Measurements from ENCODE around the gene GSTCD. TPM values are rescaled to one million over a fixed set of nuclear protein-coding genes. Genes with fewer than 3 reads are reported as not detected.
"Not testable (repeated sequence)": the region's sequence is repeated elsewhere in the genome, so short reads cannot be mapped to it uniquely, and the experiment has no call there.

GSTCD gene
- total RNA-seq, 5 donors from 2014 or later (not counting 1 experiment from before 2014, with no cell fraction given) = 5.1 to 7.5 (median 5.2) TPM

GRCh38 chr4:105772065-105772464 is 63.5 kb downstream of the GSTCD start:
- ATAC-seq (replicated peaks in 1 of 4); DNase-seq; H3K4me1 ChIP-seq (ENCODE audit: control insufficient read depth in 1 of 2, extremely low read depth in 1 of 2, insufficient read depth in 2 of 2, low read length in 2 of 2); H3K4me3 Mint-ChIP-seq; H3K27me3 Mint-ChIP-seq; H3K27ac ChIP-seq (ENCODE audit: low read length); H3K36me3 ChIP-seq (ENCODE audit: control insufficient read depth in 2 of 2, extremely low read depth in 1 of 2, insufficient read depth in 1 of 2, low read length in 1 of 2); H3K27ac Mint-ChIP-seq; POLR2A ChIA-PET; H3K9me3 ChIP-seq; CTCF ChIA-PET; H3K4me1 Mint-ChIP-seq; H3K4me3 ChIP-seq (ENCODE audit: control insufficient read depth in 1 of 2, extremely low read depth in 1 of 2, low read length in 1 of 2); H3K27me3 ChIP-seq (replicated peaks in 1 of 2; ENCODE audit: control insufficient read depth in 2 of 2, extremely low read depth in 1 of 2, insufficient read depth in 2 of 2, low read length in 1 of 2): not testable (repeated sequence)
- Mint-ChIP-seq H3K9me3 (peaks cover 9 to 16% (median 14%) of the 10 kb centered on the region in 3 donors), H3K36me3 (peaks cover 37% of the 10 kb centered on the region)

GRCh38 chr4:105775760-105776415 is 67.3 kb downstream of the GSTCD start:
- H3K9me3 ChIP-seq, POLR2A ChIA-PET: not testable (repeated sequence)

GRCh38 chr4:105780176-105780575 is 71.6 kb downstream of the GSTCD start:
- DNase-seq (no peak), ATAC-seq (replicated peaks in 1 of 4) (no peak)
- ChIA-PET POLR2A (no interaction called here), CTCF (no interaction called here)
- no peaks in the 10 kb centered on the region for H3K27me3 ChIP-seq (replicated peaks in 1 of 2; ENCODE audit: control insufficient read depth in 2 of 2, extremely low read depth in 1 of 2, insufficient read depth in 2 of 2, low read length in 1 of 2)
- no peaks in the 10 kb centered on the region for H3K9me3 Mint-ChIP-seq
- H3K4me1 Mint-ChIP-seq = no peaks in the 10 kb centered on the region
- H3K27ac Mint-ChIP-seq = no peak overlapping the region
- no peak overlapping the region for H3K4me3 Mint-ChIP-seq
- 100% methylated on average over 1 of the region's 2 CpGs for WGBS (ENCODE audit: insufficient coverage)
- peaks cover 0 to 4% of the 10 kb centered on the region in 2 donors for H3K36me3 ChIP-seq (ENCODE audit: control insufficient read depth in 2 of 2, extremely low read depth in 1 of 2, insufficient read depth in 1 of 2, low read length in 1 of 2)
- H3K9me3 ChIP-seq = no peaks in the 10 kb centered on the region
- peaks cover 10% of the 10 kb centered on the region for H3K36me3 Mint-ChIP-seq
- no peaks in the 10 kb centered on the region for H3K4me1 ChIP-seq (ENCODE audit: control insufficient read depth in 1 of 2, extremely low read depth in 1 of 2, insufficient read depth in 2 of 2, low read length in 2 of 2)
- H3K4me3 ChIP-seq (ENCODE audit: control insufficient read depth in 1 of 2, extremely low read depth in 1 of 2, low read length in 1 of 2) = no peak overlapping the region
- no peaks in the 10 kb centered on the region for H3K27me3 Mint-ChIP-seq
- H3K27ac ChIP-seq (ENCODE audit: low read length) = no peak overlapping the region

More at GRCh38 chr4:105775760-105776415, 67.3 kb downstream of the GSTCD start:
- H3K27me3 Mint-ChIP-seq; ATAC-seq (replicated peaks in 1 of 4); DNase-seq; H3K4me1 ChIP-seq (ENCODE audit: control insufficient read depth in 1 of 2, extremely low read depth in 1 of 2, insufficient read depth in 2 of 2, low read length in 2 of 2); CTCF ChIA-PET; H3K27ac ChIP-seq (ENCODE audit: low read length); H3K4me3 Mint-ChIP-seq; H3K36me3 ChIP-seq (ENCODE audit: control insufficient read depth in 2 of 2, extremely low read depth in 1 of 2, insufficient read depth in 1 of 2, low read length in 1 of 2); H3K27me3 ChIP-seq (replicated peaks in 1 of 2; ENCODE audit: control insufficient read depth in 2 of 2, extremely low read depth in 1 of 2, insufficient read depth in 2 of 2, low read length in 1 of 2); H3K4me3 ChIP-seq (ENCODE audit: control insufficient read depth in 1 of 2, extremely low read depth in 1 of 2, low read length in 1 of 2); H3K27ac Mint-ChIP-seq; H3K4me1 Mint-ChIP-seq: not testable (repeated sequence)
- WGBS (ENCODE audit: insufficient coverage) = 100% methylated on average over 2 of the region's 9 CpGs
- Mint-ChIP-seq H3K9me3 (peaks cover 9 to 14% (median 9%) of the 10 kb centered on the region in 3 donors), H3K36me3 (peaks cover 36% of the 10 kb centered on the region)

- H3K27me3 ChIP-seq (replicated peaks in 1 of 2; ENCODE audit: control insufficient read depth in 2 of 2, extremely low read depth in 1 of 2, insufficient read depth in 2 of 2, low read length in 1 of 2) = no peaks in the 10 kb centered on the region
- DNase-seq (no peak), ATAC-seq (replicated peaks in 1 of 4) (no peak)
- H3K27ac ChIP-seq (ENCODE audit: low read length) = no peak overlapping the region
- H3K4me3 ChIP-seq (ENCODE audit: control insufficient read depth in 1 of 2, extremely low read depth in 1 of 2, low read length in 1 of 2) = no peak overlapping the region
- H3K4me1 ChIP-seq (ENCODE audit: control insufficient read depth in 1 of 2, extremely low read depth in 1 of 2, insufficient read depth in 2 of 2, low read length in 2 of 2) = no peaks in the 10 kb centered on the region
- CTCF ChIA-PET = no interaction called here
- no peaks in the 10 kb centered on the region for H3K9me3 ChIP-seq
- Mint-ChIP-seq H3K27ac (no peak overlapping the region), H3K4me1 (no peaks in the 10 kb centered on the region), H3K4me3 (no peak overlapping the region), H3K9me3 (no peaks in the 10 kb centered on the region), H3K36me3 (peaks cover 8% of the 10 kb centered on the region), H3K27me3 (no peaks in the 10 kb centered on the region)
- WGBS (ENCODE audit: insufficient coverage) = no CpG with 5 or more reads among the region's 2 CpGs
- H3K36me3 ChIP-seq (ENCODE audit: control insufficient read depth in 2 of 2, extremely low read depth in 1 of 2, insufficient read depth in 1 of 2, low read length in 1 of 2) = no peaks in the 10 kb centered on the region
- POLR2A ChIA-PET = no interaction called here
These were observed 76.2 kb downstream of the GSTCD start for GRCh38 chr4:105784761-105785160.

GRCh38 chr4:105785792-105786191 is 77.2 kb downstream of the GSTCD start:
- POLR2A ChIA-PET = no interaction called here
- no peaks in the 10 kb centered on the region for H3K9me3 ChIP-seq
- no peaks in the 10 kb centered on the region for H3K9me3 Mint-ChIP-seq
- DNase-seq = no peak
- no peaks in the 10 kb centered on the region for H3K4me1 ChIP-seq (ENCODE audit: control insufficient read depth in 1 of 2, extremely low read depth in 1 of 2, insufficient read depth in 2 of 2, low read length in 2 of 2)
- no peaks in the 10 kb centered on the region for H3K27me3 Mint-ChIP-seq
- H3K27ac ChIP-seq (ENCODE audit: low read length) = no peak overlapping the region
- H3K27me3 ChIP-seq (replicated peaks in 1 of 2; ENCODE audit: control insufficient read depth in 2 of 2, extremely low read depth in 1 of 2, insufficient read depth in 2 of 2, low read length in 1 of 2) = no peaks in the 10 kb centered on the region
- H3K36me3 ChIP-seq (ENCODE audit: control insufficient read depth in 2 of 2, extremely low read depth in 1 of 2, insufficient read depth in 1 of 2, low read length in 1 of 2) = no peaks in the 10 kb centered on the region
- H3K4me1 Mint-ChIP-seq = no peaks in the 10 kb centered on the region
- H3K36me3 Mint-ChIP-seq = peaks cover 8% of the 10 kb centered on the region
- no peak overlapping the region for H3K4me3 Mint-ChIP-seq
- no peak overlapping the region for H3K4me3 ChIP-seq (ENCODE audit: control insufficient read depth in 1 of 2, extremely low read depth in 1 of 2, low read length in 1 of 2)
- CTCF ChIA-PET = no interaction called here
- no peak for ATAC-seq (replicated peaks in 1 of 4)
- H3K27ac Mint-ChIP-seq = no peak overlapping the region

- Histone ChIP-seq H3K27ac (ENCODE audit: low read length) (no peak overlapping the region), H3K36me3 (ENCODE audit: control insufficient read depth in 2 of 2, extremely low read depth in 1 of 2, insufficient read depth in 1 of 2, low read length in 1 of 2) (no peaks in the 10 kb centered on the region), H3K9me3 (no peaks in the 10 kb centered on the region), H3K4me3 (ENCODE audit: control insufficient read depth in 1 of 2, extremely low read depth in 1 of 2, low read length in 1 of 2) (no peak overlapping the region), H3K27me3 (replicated peaks in 1 of 2; ENCODE audit: control insufficient read depth in 2 of 2, extremely low read depth in 1 of 2, insufficient read depth in 2 of 2, low read length in 1 of 2) (no peaks in the 10 kb centered on the region), H3K4me1 (ENCODE audit: control insufficient read depth in 1 of 2, extremely low read depth in 1 of 2, insufficient read depth in 2 of 2, low read length in 2 of 2) (no peaks in the 10 kb centered on the region)
- Mint-ChIP-seq H3K4me3 (no peak overlapping the region), H3K9me3 (no peaks in the 10 kb centered on the region), H3K27me3 (no peaks in the 10 kb centered on the region), H3K4me1 (no peaks in the 10 kb centered on the region), H3K27ac (no peak overlapping the region), H3K36me3 (peaks cover 10% of the 10 kb centered on the region)
- POLR2A ChIA-PET = no interaction called here
- WGBS (ENCODE audit: insufficient coverage) = no CpG with 5 or more reads among the region's 3 CpGs
- CTCF ChIA-PET = no interaction called here
- ATAC-seq (replicated peaks in 1 of 4) = no peak
- DNase-seq = no peak
These were observed 78.2 kb downstream of the GSTCD start for GRCh38 chr4:105786748-105787147.

- no CpG with 5 or more reads among the region's 1 CpG for WGBS (ENCODE audit: insufficient coverage)
- H3K4me3 Mint-ChIP-seq = no peak overlapping the region
- Histone ChIP-seq H3K36me3 (ENCODE audit: control insufficient read depth in 2 of 2, extremely low read depth in 1 of 2, insufficient read depth in 1 of 2, low read length in 1 of 2) (no peaks in the 10 kb centered on the region), H3K9me3 (no peaks in the 10 kb centered on the region), H3K4me3 (ENCODE audit: control insufficient read depth in 1 of 2, extremely low read depth in 1 of 2, low read length in 1 of 2) (no peak overlapping the region), H3K27ac (ENCODE audit: low read length) (no peak overlapping the region), H3K27me3 (replicated peaks in 1 of 2; ENCODE audit: control insufficient read depth in 2 of 2, extremely low read depth in 1 of 2, insufficient read depth in 2 of 2, low read length in 1 of 2) (no peaks in the 10 kb centered on the region), H3K4me1 (ENCODE audit: control insufficient read depth in 1 of 2, extremely low read depth in 1 of 2, insufficient read depth in 2 of 2, low read length in 2 of 2) (no peaks in the 10 kb centered on the region)
- ChIA-PET POLR2A (no interaction called here), CTCF (no interaction called here)
- H3K9me3 Mint-ChIP-seq = no peaks in the 10 kb centered on the region
- H3K4me1 Mint-ChIP-seq = no peaks in the 10 kb centered on the region
- ATAC-seq (replicated peaks in 1 of 4) (no peak), DNase-seq (no peak)
- H3K27me3 Mint-ChIP-seq = no peaks in the 10 kb centered on the region
- peaks cover 31% of the 10 kb centered on the region for H3K36me3 Mint-ChIP-seq
- H3K27ac Mint-ChIP-seq = no peak overlapping the region
These were observed 88.6 kb downstream of the GSTCD start for GRCh38 chr4:105797225-105797624.
